SU-DHL-6 (cell line): ENCODE measurements around the gene TMEM213.

Experiments used
- EZH2phosphoT487 ChIP-seq: fragments of 200-600 bp; sonication (generic), shearing (Covaris generic); conservative IDR thresholded peaks from 2 replicates; pipeline ENCODE4 v1.6.1; 2018; ENCODE audit warnings: mild to moderate bottlenecking, antibody characterized with exemption, low read length, moderate library complexity, mixed read lengths
- TF ChIP-seq, protein P1 (sequence below): fragments of 200-600 bp; sonication (generic); IDR thresholded peaks from one replicate; pipeline ENCODE4 v1.5.1; 2017; ENCODE audit warnings: antibody characterized with exemption, mild to moderate bottlenecking, low read length, moderate library complexity; ENCODE audit not compliant: insufficient read depth, poor library complexity, severe bottlenecking

DNA sequence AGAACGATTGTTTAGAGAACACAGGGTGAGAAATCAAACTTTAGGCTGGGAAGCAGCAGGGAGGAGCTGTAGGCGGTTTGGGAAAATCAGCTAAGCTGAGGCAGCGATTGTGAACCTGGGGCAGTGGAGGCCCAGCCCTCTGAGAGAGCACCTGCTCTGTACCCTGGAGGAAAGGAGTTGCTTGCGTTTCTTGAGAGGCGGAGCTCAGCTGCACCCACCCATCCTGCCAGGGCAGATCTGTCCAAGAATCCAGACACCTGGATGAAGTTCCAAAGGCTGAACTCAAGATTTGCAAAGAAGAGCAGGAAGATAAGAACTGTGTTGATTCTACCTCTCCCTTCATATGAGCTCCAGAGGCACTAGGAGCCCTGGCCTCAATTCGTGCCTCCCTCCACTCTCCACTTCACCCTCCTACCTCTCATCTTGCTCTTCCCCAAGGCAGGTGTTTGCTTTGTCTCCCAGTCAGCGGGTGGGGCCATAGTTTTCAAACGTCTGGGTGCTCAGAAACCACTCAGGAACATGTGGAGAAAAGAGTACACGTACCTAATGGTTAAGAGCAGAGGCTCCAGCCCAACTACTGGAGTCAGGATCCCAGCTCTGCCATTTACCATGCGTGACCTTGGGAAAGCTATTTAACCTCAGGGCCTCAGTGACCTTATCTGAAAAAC lies 21.5 kb upstream of the TMEM213 start:
- no peak for TF ChIP-seq EZH2phosphoT487
- TF ChIP-seq, protein P1, sequence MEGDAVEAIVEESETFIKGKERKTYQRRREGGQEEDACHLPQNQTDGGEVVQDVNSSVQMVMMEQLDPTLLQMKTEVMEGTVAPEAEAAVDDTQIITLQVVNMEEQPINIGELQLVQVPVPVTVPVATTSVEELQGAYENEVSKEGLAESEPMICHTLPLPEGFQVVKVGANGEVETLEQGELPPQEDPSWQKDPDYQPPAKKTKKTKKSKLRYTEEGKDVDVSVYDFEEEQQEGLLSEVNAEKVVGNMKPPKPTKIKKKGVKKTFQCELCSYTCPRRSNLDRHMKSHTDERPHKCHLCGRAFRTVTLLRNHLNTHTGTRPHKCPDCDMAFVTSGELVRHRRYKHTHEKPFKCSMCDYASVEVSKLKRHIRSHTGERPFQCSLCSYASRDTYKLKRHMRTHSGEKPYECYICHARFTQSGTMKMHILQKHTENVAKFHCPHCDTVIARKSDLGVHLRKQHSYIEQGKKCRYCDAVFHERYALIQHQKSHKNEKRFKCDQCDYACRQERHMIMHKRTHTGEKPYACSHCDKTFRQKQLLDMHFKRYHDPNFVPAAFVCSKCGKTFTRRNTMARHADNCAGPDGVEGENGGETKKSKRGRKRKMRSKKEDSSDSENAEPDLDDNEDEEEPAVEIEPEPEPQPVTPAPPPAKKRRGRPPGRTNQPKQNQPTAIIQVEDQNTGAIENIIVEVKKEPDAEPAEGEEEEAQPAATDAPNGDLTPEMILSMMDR: no peak
